ENCODE results near the gene DPPA3. TPM values are rescaled to one million over a fixed set of nuclear protein-coding genes. Genes with fewer than 3 reads are reported as not detected.

The DPPA3 gene
- total and polyA plus RNA-seq, 2 of the 8 experiments (the other 6 are each of a cell fraction or from before 2014, with no cell fraction given) = 0.30 to 1.2 TPM

GRCh38 chr12:7695566-7696197 is 15.6 kb upstream of the DPPA3 start, which contains the start of gene GDF3 (continued):
- TF ChIP-seq ATF2 (IDR thresholded peaks at IDR 0.05; ENCODE audit: low read length) (no peak), NANOG (IDR thresholded peaks at IDR 0.05; ENCODE audit: insufficient read depth, low read depth, low read length, poor library complexity, severe bottlenecking) (no peak), CEBPB (IDR thresholded peaks at IDR 0.05; ENCODE audit: low read depth, low read length) (no peak), USF2 (IDR thresholded peaks at IDR 0.05; ENCODE audit: low read length) (no peak), RNF2 (IDR thresholded peaks at IDR 0.05; ENCODE audit: borderline replicate concordance, low read depth, low read length, missing control alignments, poor library complexity, severe bottlenecking) (no peak), EGR1 (IDR thresholded peaks at IDR 0.05; ENCODE audit: borderline replicate concordance, low read depth, low read length) (no peak), POU5F1 (IDR thresholded peaks at IDR 0.05; ENCODE audit: low read depth, low read length) (no peak), E2F6 (IDR thresholded peaks at IDR 0.05) (no peak), TAF1 (IDR thresholded peaks at IDR 0.05; ENCODE audit: low read depth, low read length) (no peak)
